Measurements from ENCODE around the gene ZNF267.
"Not testable (repeated sequence)": the region's sequence is repeated elsewhere in the genome, so short reads cannot be mapped to it uniquely, and the experiment has no call there.

The ZNF267 gene

DNA sequence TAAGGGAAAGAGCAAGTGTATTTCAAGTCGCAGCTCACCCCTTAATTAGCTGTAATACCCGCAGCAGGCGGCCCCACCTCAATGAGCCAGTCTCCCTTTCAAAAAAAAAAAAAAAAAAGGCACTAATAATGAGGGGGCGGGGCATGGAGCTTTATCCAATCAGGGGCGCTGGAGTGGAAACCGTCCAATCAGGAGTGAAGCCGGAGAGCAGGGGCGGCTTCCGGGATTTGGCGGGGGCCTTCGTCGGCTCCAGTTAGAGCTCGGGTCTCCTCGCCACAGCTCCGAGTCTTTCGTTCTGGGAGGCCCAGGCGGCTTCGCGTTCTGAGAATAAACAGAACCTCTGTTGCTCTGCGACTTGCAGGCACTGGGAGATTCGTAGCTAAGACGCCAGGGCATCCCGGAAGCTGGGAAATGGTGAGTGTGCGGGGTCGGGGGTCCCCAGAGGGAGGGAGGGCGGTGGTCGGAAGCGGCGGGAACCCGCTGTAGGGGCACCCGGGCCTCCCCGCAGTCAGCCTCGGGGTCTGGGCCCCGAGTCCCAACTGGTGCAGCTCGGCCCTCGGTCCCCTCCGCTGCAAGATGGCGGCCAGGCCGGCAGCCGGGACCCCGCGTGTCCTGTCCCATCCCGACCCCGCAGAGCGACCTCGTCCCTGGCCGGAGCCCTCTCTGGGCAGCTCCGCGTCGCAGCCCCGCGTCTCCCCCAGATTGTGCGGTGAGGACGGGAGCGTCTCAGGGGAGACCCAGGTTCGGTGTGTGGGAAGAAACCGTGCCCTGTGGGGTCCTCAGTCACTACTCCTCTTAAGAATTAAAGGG is at the start of gene ZNF267:
Gene ZNF267 (plus strand): TSS at position 252 of the 810 bp plus-strand sequence. CDS start 160 bp downstream, at position 412.
- no peaks in the 10 kb centered on the region for H3K27me3 ChIP-seq (ENCODE audit: control insufficient read depth, insufficient read depth, low read length)
- H3K4me3 ChIP-seq (ENCODE audit: low read length), result peak within 1 kb of the TSS; percentile 98
- peaks cover 42% of the 10 kb centered on the region for H3K4me1 ChIP-seq (ENCODE audit: control insufficient read depth, insufficient read depth, low read length)
- peak within 1 kb of the TSS; percentile 97 for H3K9ac ChIP-seq (ENCODE audit: low read length)
- no peaks in the 10 kb centered on the region for H3K36me3 ChIP-seq (ENCODE audit: control insufficient read depth, insufficient read depth, low read length)
- H3K9me3 ChIP-seq (ENCODE audit: control insufficient read depth, low read length), result no peaks in the 10 kb centered on the region

DNA sequence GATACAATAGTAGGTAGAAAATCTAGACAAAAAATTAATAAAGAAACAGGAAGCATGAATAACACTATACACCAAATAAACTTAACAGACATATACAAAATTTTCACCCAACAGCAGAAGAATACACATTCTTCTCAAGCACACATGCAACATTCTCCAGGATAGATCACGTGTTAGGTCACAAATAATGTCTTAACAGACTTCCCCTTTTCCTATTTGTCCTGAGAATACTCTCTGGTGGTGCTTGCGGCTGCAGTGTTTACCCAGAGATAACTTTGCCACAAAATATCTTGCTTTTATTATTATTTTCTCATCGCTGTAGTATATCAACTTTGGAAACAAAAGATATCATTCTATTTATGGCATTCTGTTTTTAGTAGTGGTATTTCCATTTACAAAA is 40.6 kb upstream of the ZNF267 start:
- no peak overlapping the region for H3K4me3 ChIP-seq (ENCODE audit: low read length)

DNA sequence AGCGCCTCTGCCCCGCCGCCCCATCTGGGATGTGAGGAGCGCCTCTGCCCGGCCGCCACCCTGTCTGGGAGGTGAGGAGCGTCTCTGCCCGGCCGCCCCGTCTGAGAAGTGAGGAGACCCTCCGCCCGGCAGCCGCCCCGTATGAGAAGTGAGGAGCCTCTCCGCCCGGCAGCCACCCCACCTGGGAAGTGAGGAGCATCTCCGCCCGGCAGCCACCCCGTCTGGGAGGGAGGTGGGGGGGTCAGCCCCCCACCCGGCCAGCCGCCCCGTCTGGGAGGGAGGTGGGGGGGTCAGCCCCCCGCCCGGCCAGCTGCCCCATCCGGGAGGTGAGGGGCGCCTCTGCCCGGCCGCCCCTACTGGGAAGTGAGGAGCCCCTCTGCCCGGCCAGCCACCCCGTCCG is 37.2 kb upstream of the ZNF267 start:
- H3K9me3 ChIP-seq (ENCODE audit: control insufficient read depth, low read length); H3K36me3 ChIP-seq (ENCODE audit: control insufficient read depth, insufficient read depth, low read length); H3K4me1 ChIP-seq (ENCODE audit: control insufficient read depth, insufficient read depth, low read length); H3K9ac ChIP-seq (ENCODE audit: low read length); H3K4me3 ChIP-seq (ENCODE audit: low read length); H3K27me3 ChIP-seq (ENCODE audit: control insufficient read depth, insufficient read depth, low read length): not testable (repeated sequence)

More for the DNA sequence above, 40.6 kb upstream of the ZNF267 start:
- no peaks in the 10 kb centered on the region for H3K9me3 ChIP-seq (ENCODE audit: control insufficient read depth, low read length)
- no peaks in the 10 kb centered on the region for H3K4me1 ChIP-seq (ENCODE audit: control insufficient read depth, insufficient read depth, low read length)
- no peaks in the 10 kb centered on the region for H3K36me3 ChIP-seq (ENCODE audit: control insufficient read depth, insufficient read depth, low read length)
- no peak overlapping the region for H3K9ac ChIP-seq (ENCODE audit: low read length)
- no peaks in the 10 kb centered on the region for H3K27me3 ChIP-seq (ENCODE audit: control insufficient read depth, insufficient read depth, low read length)

DNA sequence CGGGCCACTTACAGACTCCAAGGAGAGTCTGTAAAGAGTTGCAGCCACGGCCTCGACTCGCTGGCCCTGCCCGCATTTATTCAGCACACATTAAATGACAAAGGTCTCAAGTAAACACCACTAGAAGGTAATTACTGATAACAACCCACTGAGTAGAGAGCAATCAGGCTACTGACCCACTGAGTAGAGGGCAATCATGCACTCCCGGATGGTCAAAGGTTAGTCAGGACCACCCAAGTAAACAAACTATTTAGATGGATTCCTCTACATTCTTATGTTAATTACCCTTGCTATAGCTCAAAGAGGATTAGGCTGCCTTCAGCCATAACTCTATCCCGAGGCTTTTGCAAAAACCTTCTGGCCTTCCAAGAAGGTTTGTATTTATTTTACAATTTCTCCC is 30.7 kb upstream of the ZNF267 start:
- Histone ChIP-seq H3K9me3 (ENCODE audit: control insufficient read depth, low read length) (no peaks in the 10 kb centered on the region), H3K4me1 (ENCODE audit: control insufficient read depth, insufficient read depth, low read length) (no peaks in the 10 kb centered on the region), H3K36me3 (ENCODE audit: control insufficient read depth, insufficient read depth, low read length) (no peaks in the 10 kb centered on the region), H3K27me3 (ENCODE audit: control insufficient read depth, insufficient read depth, low read length) (no peaks in the 10 kb centered on the region), H3K9ac (ENCODE audit: low read length) (no peak overlapping the region), H3K4me3 (ENCODE audit: low read length) (no peak overlapping the region)

DNA sequence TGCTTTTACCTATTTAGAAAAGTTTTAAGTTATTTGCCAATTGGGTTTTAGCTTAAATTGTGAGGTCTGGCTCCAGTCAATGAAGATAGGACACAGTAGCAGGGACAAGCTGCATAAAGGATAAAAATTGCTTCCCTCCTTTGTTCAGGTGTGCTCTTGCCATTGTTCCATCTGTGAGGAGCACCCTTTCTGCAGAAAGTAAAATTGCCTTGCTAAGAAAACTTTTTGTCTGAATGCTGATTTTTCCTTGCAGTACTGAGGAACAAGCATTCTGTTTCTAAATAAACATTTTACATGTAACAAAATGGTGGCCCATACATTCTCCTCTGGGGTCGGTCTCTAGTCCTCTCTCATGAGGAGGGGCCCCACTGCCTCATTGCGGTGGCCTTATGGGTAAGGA is 25.0 kb upstream of the ZNF267 start:
- not testable (repeated sequence) for H3K4me3 ChIP-seq (ENCODE audit: low read length); H3K27me3 ChIP-seq (ENCODE audit: control insufficient read depth, insufficient read depth, low read length); H3K9ac ChIP-seq (ENCODE audit: low read length); H3K9me3 ChIP-seq (ENCODE audit: control insufficient read depth, low read length); H3K36me3 ChIP-seq (ENCODE audit: control insufficient read depth, insufficient read depth, low read length); H3K4me1 ChIP-seq (ENCODE audit: control insufficient read depth, insufficient read depth, low read length)

DNA sequence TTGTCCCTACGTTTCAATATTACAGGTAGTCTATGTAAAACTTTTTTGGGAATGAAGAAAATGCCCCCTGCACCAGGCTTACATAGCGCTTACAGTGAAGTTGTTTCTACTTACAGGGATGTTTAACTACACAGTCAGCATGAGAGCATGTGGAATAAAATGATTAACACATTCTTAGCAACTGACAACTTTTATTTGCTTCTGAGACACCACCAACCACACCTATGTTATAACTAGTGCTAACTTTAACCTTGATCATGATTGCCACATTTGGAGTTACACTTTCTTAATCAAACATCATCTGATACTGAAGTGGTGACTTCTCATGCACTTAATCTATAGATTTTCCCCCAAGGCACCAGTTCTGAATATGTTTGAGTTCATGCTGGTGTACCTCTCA is 20.3 kb upstream of the ZNF267 start:
- H3K9ac ChIP-seq (ENCODE audit: low read length), result no peak overlapping the region
- no peaks in the 10 kb centered on the region for H3K4me1 ChIP-seq (ENCODE audit: control insufficient read depth, insufficient read depth, low read length)
- peaks cover 10% of the 10 kb centered on the region for H3K27me3 ChIP-seq (ENCODE audit: control insufficient read depth, insufficient read depth, low read length)
- no peaks in the 10 kb centered on the region for H3K36me3 ChIP-seq (ENCODE audit: control insufficient read depth, insufficient read depth, low read length)
- H3K9me3 ChIP-seq (ENCODE audit: control insufficient read depth, low read length), result no peaks in the 10 kb centered on the region
- no peak overlapping the region for H3K4me3 ChIP-seq (ENCODE audit: low read length)

DNA sequence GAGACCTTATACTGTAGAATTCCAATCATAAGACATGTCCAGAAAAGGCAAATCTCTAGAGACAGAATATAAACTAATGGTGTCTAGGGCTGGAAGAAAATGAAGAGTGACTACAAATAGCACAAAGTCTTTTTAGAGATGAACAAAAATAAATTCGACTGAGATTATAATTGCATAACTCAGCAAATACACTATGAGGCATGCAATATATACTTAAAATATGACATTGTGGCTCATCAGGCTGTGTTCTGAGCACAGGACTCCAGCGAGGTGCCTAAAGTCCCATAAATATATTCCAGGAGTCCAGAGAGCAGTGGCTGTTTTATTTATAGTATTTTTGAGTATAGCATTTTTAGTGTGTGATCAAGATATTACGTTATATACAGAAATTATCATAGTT is 13.1 kb upstream of the ZNF267 start:
- Histone ChIP-seq H3K9me3 (ENCODE audit: control insufficient read depth, low read length) (no peaks in the 10 kb centered on the region), H3K9ac (ENCODE audit: low read length) (no peak overlapping the region), H3K4me3 (ENCODE audit: low read length) (no peak overlapping the region), H3K36me3 (ENCODE audit: control insufficient read depth, insufficient read depth, low read length) (no peaks in the 10 kb centered on the region), H3K27me3 (ENCODE audit: control insufficient read depth, insufficient read depth, low read length) (peaks cover 1% of the 10 kb centered on the region), H3K4me1 (ENCODE audit: control insufficient read depth, insufficient read depth, low read length) (no peaks in the 10 kb centered on the region)

DNA sequence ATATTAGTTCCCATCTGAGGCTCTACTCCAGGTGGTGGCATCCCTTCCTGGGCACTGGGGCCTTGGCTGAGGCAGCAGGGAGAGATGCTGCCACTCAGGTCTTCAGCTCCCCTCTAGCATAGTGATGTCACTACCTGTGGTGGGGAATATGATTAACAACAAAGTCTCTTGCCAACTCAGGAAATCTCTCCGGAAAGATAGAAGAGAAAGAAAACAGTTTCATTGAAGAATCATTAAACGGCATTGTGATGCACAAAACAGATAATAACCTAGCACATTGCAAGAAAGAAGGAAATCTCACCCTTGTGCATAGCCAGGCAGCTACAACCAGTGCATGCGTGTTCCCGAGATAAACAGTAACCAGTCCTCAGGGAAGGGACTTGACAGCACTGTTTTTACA is 12.2 kb upstream of the ZNF267 start:
- H3K4me1 ChIP-seq (ENCODE audit: control insufficient read depth, insufficient read depth, low read length), result no peaks in the 10 kb centered on the region
- H3K4me3 ChIP-seq (ENCODE audit: low read length), result no peak overlapping the region
- H3K9ac ChIP-seq (ENCODE audit: low read length), result no peak overlapping the region
- H3K36me3 ChIP-seq (ENCODE audit: control insufficient read depth, insufficient read depth, low read length), result no peaks in the 10 kb centered on the region
- no peaks in the 10 kb centered on the region for H3K9me3 ChIP-seq (ENCODE audit: control insufficient read depth, low read length)
- no peaks in the 10 kb centered on the region for H3K27me3 ChIP-seq (ENCODE audit: control insufficient read depth, insufficient read depth, low read length)

DNA sequence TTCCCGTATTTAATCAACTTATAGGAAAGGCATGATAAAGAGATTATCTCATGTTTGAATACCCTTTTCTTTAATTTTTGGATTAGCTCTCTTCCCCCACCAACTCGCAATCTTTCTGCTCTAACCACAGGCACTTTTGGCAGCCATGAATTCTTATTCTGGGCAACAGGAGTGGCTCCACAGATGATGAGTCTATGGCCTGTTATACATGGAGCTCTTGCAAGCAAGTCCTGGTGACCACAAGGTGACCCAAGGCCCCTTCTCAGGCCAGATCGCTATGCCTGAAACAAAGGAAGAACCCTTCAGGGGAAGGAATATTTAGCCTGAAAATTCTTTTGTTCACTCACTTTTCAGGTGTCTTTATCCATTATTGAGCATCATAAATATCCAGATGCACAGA is 10.8 kb upstream of the ZNF267 start:
- Histone ChIP-seq H3K27me3 (ENCODE audit: control insufficient read depth, insufficient read depth, low read length) (no peaks in the 10 kb centered on the region), H3K9ac (ENCODE audit: low read length) (no peak overlapping the region), H3K4me1 (ENCODE audit: control insufficient read depth, insufficient read depth, low read length) (no peaks in the 10 kb centered on the region), H3K36me3 (ENCODE audit: control insufficient read depth, insufficient read depth, low read length) (no peaks in the 10 kb centered on the region), H3K4me3 (ENCODE audit: low read length) (no peak overlapping the region), H3K9me3 (ENCODE audit: control insufficient read depth, low read length) (no peaks in the 10 kb centered on the region)

DNA sequence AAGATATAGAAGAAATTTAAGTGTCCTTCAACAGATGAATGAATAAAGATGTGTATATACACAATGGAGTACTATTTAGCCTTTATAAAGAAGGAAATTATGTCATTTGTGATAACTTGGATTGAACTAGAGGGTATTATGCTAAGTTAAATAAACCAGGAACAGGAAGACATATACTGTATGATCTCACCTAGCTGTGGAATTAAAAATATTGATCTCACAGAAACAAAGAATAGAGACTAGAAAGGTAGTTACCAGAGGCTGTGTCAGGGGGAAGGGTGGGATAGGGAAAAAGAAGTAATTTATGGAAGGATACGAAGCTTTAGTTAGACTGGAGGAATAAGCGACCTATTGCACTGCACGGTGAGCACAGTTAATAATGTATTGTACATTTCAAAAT is 5.4 kb upstream of the ZNF267 start:
- Histone ChIP-seq H3K4me3 (ENCODE audit: low read length) (no peak overlapping the region), H3K9ac (ENCODE audit: low read length) (no peak overlapping the region), H3K9me3 (ENCODE audit: control insufficient read depth, low read length) (no peaks in the 10 kb centered on the region)

DNA sequence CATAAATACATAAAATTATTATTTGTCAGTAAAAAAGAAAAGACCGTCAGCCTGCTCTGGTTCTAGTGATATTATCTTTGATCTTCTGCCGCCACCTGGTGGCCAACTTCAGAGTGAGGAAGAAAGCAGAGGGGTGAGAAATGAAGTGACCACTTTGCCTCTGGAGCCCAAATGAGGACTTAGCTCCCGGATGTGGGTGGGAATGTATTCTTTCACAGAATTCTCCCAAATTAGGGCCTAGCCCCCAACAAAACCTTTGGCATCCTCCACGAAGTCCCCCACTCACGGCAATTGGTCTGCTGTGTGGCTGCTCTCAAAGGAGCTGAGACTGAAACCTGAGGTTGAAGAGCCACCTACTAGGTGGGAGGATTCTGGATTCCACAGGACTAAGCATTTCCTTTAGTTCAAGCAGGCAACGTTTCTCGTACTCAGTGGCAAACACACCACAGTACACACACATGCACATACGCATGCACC is 4.9 kb upstream of the ZNF267 start:
- Histone ChIP-seq H3K4me1 (ENCODE audit: control insufficient read depth, insufficient read depth, low read length) (peaks cover 4% of the 10 kb centered on the region), H3K27me3 (ENCODE audit: control insufficient read depth, insufficient read depth, low read length) (no peaks in the 10 kb centered on the region), H3K4me3 (ENCODE audit: low read length) (no peak overlapping the region), H3K36me3 (ENCODE audit: control insufficient read depth, insufficient read depth, low read length) (no peaks in the 10 kb centered on the region), H3K9ac (ENCODE audit: low read length) (no peak overlapping the region), H3K9me3 (ENCODE audit: control insufficient read depth, low read length) (no peaks in the 10 kb centered on the region)

More for the DNA sequence above, 5.4 kb upstream of the ZNF267 start:
- no peaks in the 10 kb centered on the region for H3K36me3 ChIP-seq (ENCODE audit: control insufficient read depth, insufficient read depth, low read length)
- H3K4me1 ChIP-seq (ENCODE audit: control insufficient read depth, insufficient read depth, low read length), result peaks cover 2% of the 10 kb centered on the region
- H3K27me3 ChIP-seq (ENCODE audit: control insufficient read depth, insufficient read depth, low read length), result no peaks in the 10 kb centered on the region

DNA sequence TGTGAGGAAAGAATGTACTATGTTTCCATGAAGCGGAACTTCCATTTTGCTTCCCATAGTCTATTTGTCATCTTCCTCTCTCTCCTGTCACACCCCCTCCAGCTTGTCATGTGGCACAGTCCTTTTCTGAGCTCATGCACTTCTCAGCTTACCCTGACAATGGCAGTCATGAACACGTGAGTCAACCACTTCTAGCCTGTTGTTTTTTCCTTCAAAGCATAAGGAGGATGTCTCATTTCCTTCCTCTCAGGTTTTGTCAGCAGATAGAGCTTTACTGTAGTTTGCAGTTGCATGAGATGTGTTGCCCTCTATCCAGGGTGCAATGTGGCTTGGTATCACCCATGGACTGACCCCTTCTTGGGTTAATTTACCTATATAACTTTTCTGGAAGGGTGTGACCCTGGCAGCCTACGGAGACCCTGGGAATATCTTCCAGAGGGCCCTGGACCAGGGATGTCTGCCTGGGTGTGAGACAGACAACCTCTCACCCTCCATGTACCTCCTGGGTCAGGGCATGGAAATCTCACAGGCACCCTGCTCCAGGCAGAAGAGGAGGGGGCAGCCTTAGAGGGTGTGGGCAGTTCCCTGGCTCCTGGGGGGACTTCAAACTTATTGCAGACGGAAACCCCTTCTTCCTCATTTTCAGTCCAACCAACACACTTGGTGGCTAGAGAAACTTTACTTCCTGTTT is 4.0 kb upstream of the ZNF267 start:
- Histone ChIP-seq H3K9me3 (ENCODE audit: control insufficient read depth, low read length) (no peaks in the 10 kb centered on the region), H3K4me3 (ENCODE audit: low read length) (no peak overlapping the region), H3K9ac (ENCODE audit: low read length) (no peak overlapping the region), H3K36me3 (ENCODE audit: control insufficient read depth, insufficient read depth, low read length) (no peaks in the 10 kb centered on the region), H3K27me3 (ENCODE audit: control insufficient read depth, insufficient read depth, low read length) (no peaks in the 10 kb centered on the region), H3K4me1 (ENCODE audit: control insufficient read depth, insufficient read depth, low read length) (peaks cover 5% of the 10 kb centered on the region)

Measured in mucosa of stomach (tissue), 1 donor.